HG02588 (cell line): ENCODE results near the gene TMTC1.
"Not testable (repeated sequence)": the region's sequence is repeated elsewhere in the genome, so short reads cannot be mapped to it uniquely, and the experiment has no call there.

ENCODE experiments used
- ATAC-seq: cut with Tn5 transposase; IDR thresholded peaks from one replicate; pipeline ENCODE4 v1.9.1; 2021; ENCODE audit warnings: mild to moderate bottlenecking, moderate library complexity; ENCODE audit not compliant: unreplicated experiment

The TMTC1 gene

GRCh38 chr12:29783773-29784666 lies at the start of gene TMTC1:
Gene TMTC1 (minus strand): TSS chr12:29783942. CDS start chr12:29783751, 191 bp downstream.
- ATAC-seq = no peak

DNA sequence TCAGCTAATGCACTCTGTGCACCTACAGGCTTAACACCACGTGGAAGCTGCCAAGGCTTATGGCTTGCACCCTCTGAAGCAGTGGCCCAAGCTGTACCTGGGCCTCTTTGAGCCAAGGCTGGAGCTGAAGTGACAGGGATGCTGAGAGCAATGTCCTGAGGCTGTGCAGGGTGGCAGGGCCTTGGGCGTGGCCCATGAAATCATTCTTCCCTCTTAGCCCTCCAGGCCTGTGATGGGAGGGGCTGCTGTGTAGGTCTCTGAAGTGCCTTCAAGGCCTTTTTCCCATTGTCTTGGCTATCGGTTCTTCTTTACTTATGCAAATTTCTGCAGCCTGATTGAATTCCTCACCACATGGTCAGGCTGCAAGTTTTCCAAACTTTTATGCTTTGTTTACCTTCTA lies 47.4 kb upstream of the TMTC1 start:
- no peak for ATAC-seq

- ATAC-seq = no peak
These were observed 46.6 kb upstream of the TMTC1 start for GRCh38 chr12:29830391-29830790.

DNA sequence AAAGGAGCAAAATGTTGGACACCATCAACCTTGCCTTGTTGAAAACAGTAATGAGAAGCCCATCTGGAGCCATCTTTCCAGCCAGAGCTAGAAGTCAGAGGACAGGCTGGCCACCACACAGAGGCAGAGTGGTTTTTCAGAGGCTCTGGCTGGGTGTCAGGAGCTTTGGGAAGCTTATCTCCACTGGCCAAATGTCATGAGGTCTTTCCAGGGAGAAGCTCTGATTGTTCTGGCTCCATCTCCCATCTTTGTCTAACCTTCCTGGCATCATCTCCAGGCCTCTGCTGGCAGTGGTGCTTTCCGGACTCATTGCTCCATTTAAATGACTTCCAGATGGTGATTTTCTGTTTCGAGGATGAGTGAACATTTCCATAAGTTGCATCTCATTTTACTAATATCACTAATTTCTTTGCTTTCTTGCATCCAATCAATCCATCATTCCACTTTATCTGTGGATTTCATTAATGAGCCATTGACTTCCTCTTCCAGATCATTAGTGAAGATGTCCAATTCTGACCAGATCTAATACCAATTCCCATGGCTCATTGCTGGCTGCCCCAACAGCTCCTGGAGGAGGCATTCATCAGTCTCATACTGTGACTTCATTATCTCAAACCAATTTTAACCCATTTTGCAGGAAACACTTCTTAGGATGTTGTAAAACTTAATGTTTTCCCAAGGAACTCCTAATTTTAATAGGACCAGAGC lies 35.3 kb upstream of the TMTC1 start:
- ATAC-seq = no peak

GRCh38 chr12:29816874-29817725 lies 33.4 kb upstream of the TMTC1 start:
- no peak for ATAC-seq

GRCh38 chr12:29809616-29810361 lies 26.0 kb upstream of the TMTC1 start:
- not testable (repeated sequence) for ATAC-seq

GRCh38 chr12:29807129-29807528 lies 23.4 kb upstream of the TMTC1 start:
- no peak for ATAC-seq

GRCh38 chr12:29804019-29804418 lies 20.3 kb upstream of the TMTC1 start:
- ATAC-seq = no peak

- no peak for ATAC-seq
These were observed 15.8 kb upstream of the TMTC1 start for GRCh38 chr12:29799591-29799990.

GRCh38 chr12:29797565-29798355 lies 14.0 kb upstream of the TMTC1 start:
- no peak for ATAC-seq

GRCh38 chr12:29796823-29797263 lies 13.1 kb upstream of the TMTC1 start:
- ATAC-seq = no peak

DNA sequence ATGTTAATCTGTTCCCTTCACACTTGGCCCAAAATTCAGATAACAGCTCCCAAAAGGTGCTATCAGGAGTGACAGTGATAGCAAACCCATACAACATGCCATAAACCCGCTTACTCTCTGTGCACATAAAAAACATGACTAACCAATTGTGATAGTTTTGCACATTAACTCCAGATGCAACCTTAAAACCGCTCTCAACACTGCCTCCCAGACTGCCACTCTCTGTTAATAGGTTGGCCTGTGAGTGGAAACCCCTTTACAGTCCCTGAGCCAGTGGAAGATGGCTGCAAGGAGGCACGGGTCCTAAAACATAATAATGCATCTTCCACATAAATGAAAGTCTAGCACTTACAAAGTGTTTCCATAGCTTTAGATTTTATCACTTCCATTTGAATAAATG lies 12.0 kb upstream of the TMTC1 start:
- no peak for ATAC-seq

DNA sequence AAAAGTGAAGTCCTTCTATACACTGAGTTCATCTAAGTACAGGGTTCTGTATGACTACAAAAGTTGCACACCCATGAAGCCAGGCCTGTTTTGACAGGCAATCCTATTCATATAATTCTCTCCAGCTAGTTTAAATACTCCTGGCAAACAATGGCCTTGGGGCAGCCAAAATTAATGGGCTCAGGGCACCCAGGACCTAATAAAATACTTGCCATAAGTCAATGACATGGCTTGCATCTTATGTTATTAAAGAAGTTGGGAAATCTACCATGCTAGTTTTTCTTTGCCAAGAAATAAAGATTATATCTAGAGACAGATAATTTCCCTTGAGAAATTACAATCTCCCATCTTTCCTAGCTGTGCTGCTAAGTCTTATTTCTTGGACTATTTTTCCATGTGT lies 11.1 kb upstream of the TMTC1 start:
- ATAC-seq = no peak

DNA sequence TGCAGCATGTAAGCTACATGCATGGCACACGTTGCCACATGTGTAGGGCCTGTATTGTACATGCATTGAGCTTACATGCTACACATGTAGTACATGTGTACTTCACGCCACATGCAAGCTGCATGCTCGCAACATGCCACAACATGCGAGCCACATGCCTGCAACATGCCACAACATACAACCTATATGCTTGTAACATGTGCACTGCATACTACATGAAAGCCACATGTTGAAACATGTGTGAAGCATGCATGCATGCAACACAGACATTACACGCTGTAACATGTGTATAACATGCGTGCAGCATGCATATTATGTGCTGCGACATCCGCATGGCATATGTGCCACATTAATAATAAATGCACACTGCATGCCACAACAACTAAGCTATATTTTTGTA lies 9.1 kb upstream of the TMTC1 start:
- no peak for ATAC-seq

GRCh38 chr12:29792132-29792531 lies 8.4 kb upstream of the TMTC1 start:
- ATAC-seq = no peak

- peak; percentile 17 for ATAC-seq
These were observed 620 bp downstream of the TMTC1 start for GRCh38 chr12:29782871-29783772.

DNA sequence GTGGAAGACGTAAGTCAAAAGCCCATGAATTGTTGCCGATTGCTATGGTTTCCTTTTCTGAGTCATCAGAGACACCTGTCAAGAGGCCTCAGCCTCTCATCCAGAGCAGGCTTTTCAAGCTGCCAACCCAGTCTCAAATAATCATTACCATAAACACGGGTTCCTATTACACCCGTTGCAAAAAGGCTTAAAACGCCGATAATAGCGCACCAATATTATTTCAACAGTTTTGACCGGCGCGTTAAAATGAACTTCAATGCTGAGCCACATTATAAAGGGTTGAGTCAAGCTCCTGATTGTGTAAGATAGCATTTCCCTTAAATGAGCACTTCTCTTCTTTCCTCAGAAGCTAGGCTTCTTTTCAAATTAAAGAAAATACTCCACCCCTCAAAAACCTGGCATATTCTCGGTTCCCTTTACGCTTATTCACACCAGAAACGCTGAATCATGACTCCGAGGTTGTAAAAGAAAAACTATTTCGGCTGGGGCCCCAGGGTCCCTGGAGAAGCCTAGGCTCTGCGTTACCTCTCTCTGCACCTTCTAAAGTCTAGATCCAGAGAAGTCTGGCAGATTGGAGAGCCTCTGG lies 1.4 kb downstream of the TMTC1 start:
- peak; percentile 66 for ATAC-seq

DNA sequence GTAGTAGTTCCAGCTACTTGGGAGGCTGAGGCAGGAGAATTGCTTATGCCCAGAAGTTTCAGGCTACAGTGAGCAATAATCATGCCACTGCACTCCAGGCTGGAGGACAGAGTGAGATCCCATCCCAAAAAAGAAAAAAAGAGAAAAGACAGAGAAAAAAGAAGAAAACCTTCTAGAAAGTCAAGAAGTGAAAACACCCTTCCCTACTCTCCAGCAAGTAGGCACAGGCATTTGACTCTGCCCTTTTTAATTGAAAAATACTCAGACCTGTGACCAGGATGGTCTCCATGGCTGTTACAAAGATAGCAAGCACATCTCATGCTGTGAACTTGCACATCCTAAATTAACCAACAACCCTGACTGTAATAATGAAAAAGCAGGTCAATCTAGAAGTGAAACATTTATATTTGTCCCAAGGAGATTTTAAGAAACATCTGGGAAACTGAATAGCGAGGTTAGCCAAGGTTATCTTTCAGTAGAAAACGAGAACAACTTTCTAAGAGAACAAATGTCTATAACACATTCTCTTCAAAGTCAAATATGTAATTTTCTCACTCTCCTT lies 2.0 kb downstream of the TMTC1 start:
- ATAC-seq = peak; percentile 25
